Stimulated activated CD4-positive, alpha-beta T cell treated with anti-CD3 and anti-CD28 coated beads, TNF-alpha, amount 100 ng/mL, for 4 hours (primary cell): ENCODE data around the gene FYB2.

Source experiments
- DNase-seq, 3 experiments: peaks; one replicate each; pipeline ENCODE4 v3.0.0-alpha.2; 2020; ENCODE audit warnings: low read depth in 3 of 3

The FYB2 gene

GRCh38 chr1:56833088-56833487 is 13.9 kb upstream of the FYB2 start:
- no peak for DNase-seq

- DNase-seq: peak; percentile 22 to 37 (median 34)
Observed at GRCh38 chr1:56831871-56832693, 12.9 kb upstream of the FYB2 start.

- no peak for DNase-seq
Observed at GRCh38 chr1:56830052-56830451, 10.8 kb upstream of the FYB2 start.

GRCh38 chr1:56827711-56828110 is 8.5 kb upstream of the FYB2 start:
- no peak for DNase-seq

- no peak for DNase-seq
Observed at GRCh38 chr1:56825436-56825835, 6.2 kb upstream of the FYB2 start.

GRCh38 chr1:56824938-56825337 is 5.7 kb upstream of the FYB2 start:
- DNase-seq: no peak

- no peak for DNase-seq
Observed at GRCh38 chr1:56824271-56824670, 5.1 kb upstream of the FYB2 start.

GRCh38 chr1:56821462-56821797 is 2.2 kb upstream of the FYB2 start:
- no peak for DNase-seq

- peak; percentile 12 to 43 (median 30) for DNase-seq
Observed at GRCh38 chr1:56820755-56821461, 1.7 kb upstream of the FYB2 start.

GRCh38 chr1:56817716-56818463 is 1.3 kb downstream of the FYB2 start:
- DNase-seq: no peak

GRCh38 chr1:56816909-56817308 is 2.3 kb downstream of the FYB2 start:
- DNase-seq: no peak

GRCh38 chr1:56816264-56816663 is 2.9 kb downstream of the FYB2 start:
- DNase-seq: no peak

- no peak for DNase-seq
Observed at GRCh38 chr1:56814205-56814604, 5.0 kb downstream of the FYB2 start.

- no peak for DNase-seq
Observed at GRCh38 chr1:56811331-56811730, 7.9 kb downstream of the FYB2 start.

GRCh38 chr1:56808410-56808809 is 10.8 kb downstream of the FYB2 start:
- DNase-seq: no peak

GRCh38 chr1:56806804-56807203 is 12.4 kb downstream of the FYB2 start:
- DNase-seq: no peak

- DNase-seq: no peak
Observed at GRCh38 chr1:56803561-56804156, 15.5 kb downstream of the FYB2 start.

GRCh38 chr1:56799605-56800400 is 19.4 kb downstream of the FYB2 start:
- no peak for DNase-seq

- DNase-seq: no peak
Observed at GRCh38 chr1:56798053-56798471, 21.1 kb downstream of the FYB2 start.

- DNase-seq: no peak
Observed at GRCh38 chr1:56797065-56797685, 22.0 kb downstream of the FYB2 start.

GRCh38 chr1:56795870-56796269 is 23.3 kb downstream of the FYB2 start:
- no peak for DNase-seq
